ENCODE measurements around the gene BRD7. TPM values are rescaled to one million over a fixed set of nuclear protein-coding genes. Genes with fewer than 3 reads are reported as not detected.

BRD7 gene
- polyA plus RNA-seq, 1 donor: 134 TPM

- no peak for DNase-seq
Measured at GRCh38 chr16:50291719-50292565, 76.8 kb downstream of the BRD7 start.

- DNase-seq: no peak
Measured at GRCh38 chr16:50290856-50291255, 77.9 kb downstream of the BRD7 start.

- DNase-seq: no peak
Measured at GRCh38 chr16:50289950-50290764, 78.6 kb downstream of the BRD7 start.

- DNase-seq: no peak
Measured at GRCh38 chr16:50288920-50289319, 79.9 kb downstream of the BRD7 start.

GRCh38 chr16:50288026-50288425 lies 80.8 kb downstream of the BRD7 start:
- no peak for DNase-seq

- no peak for DNase-seq
Measured at GRCh38 chr16:50286681-50287080, 82.1 kb downstream of the BRD7 start.

- no peak for DNase-seq
Measured at GRCh38 chr16:50285406-50286003, 83.3 kb downstream of the BRD7 start.

- DNase-seq: no peak
Measured at GRCh38 chr16:50284131-50284911, 84.5 kb downstream of the BRD7 start.

GRCh38 chr16:50282955-50283631 lies 85.7 kb downstream of the BRD7 start:
- no peak for DNase-seq

- DNase-seq: no peak
Measured at GRCh38 chr16:50282010-50282538, 86.7 kb downstream of the BRD7 start.

GRCh38 chr16:50281391-50282009 lies 87.3 kb downstream of the BRD7 start:
- no peak for DNase-seq

- DNase-seq: no peak
Measured at GRCh38 chr16:50280932-50281331, 87.9 kb downstream of the BRD7 start.

- no peak for DNase-seq
Measured at GRCh38 chr16:50279504-50279865, 89.3 kb downstream of the BRD7 start.

GRCh38 chr16:50278251-50278650 lies 90.5 kb downstream of the BRD7 start:
- no peak for DNase-seq

- no peak for DNase-seq
Measured at GRCh38 chr16:50276801-50277555, 91.8 kb downstream of the BRD7 start.

- no peak for DNase-seq
Measured at GRCh38 chr16:50276326-50276640, 92.5 kb downstream of the BRD7 start.

- DNase-seq: no peak
Measured at GRCh38 chr16:50275428-50276325, 93.1 kb downstream of the BRD7 start.

- DNase-seq: no peak
Measured at GRCh38 chr16:50275098-50275415, 93.7 kb downstream of the BRD7 start.
